ENCODE results near the gene RNF151.

RNF151 gene

GRCh38 chr16:1991588-1991947 lies 24.9 kb downstream of the RNF151 start:
- no peak for DNase-seq (ENCODE audit: low read depth in 2 of 2)

DNA sequence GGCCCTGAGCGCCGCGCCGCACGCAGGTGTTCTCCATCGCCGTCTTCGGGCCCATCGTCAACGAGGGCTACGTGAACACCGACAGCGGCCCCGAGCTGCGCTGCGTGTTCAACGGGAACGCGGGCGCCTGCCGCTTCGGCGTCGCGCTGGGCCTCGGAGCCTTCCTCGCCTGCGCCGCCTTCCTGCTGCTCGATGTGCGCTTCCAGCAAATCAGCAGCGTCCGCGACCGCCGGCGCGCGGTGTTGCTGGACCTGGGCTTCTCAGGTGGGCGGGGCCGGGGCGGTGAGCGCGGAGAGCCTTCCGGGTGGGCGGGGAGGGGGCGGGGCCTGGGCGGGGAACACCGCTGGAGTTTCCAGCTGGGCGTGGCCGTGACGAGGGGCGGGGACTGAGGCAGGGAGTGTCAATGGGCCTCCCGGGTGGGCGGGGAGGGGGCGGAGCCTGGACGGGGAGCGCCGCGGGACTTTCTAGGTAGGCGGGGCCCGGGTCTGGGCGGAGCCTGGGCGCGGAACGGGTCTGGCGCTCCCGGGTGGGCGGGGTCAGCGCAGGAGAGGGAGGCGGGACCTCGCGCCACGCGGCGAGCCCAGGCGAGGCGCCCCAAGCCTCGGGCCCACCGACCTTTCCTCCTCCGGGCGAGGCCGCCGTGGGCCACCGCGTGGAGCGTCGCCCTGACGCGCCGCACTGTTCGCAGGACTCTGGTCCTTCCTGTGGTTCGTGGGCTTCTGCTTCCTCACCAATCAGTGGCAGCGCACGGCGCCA lies 25.5 kb downstream of the RNF151 start:
- DNase-seq (ENCODE audit: low read depth in 2 of 2) = peak; percentile 93 to 94

DNA sequence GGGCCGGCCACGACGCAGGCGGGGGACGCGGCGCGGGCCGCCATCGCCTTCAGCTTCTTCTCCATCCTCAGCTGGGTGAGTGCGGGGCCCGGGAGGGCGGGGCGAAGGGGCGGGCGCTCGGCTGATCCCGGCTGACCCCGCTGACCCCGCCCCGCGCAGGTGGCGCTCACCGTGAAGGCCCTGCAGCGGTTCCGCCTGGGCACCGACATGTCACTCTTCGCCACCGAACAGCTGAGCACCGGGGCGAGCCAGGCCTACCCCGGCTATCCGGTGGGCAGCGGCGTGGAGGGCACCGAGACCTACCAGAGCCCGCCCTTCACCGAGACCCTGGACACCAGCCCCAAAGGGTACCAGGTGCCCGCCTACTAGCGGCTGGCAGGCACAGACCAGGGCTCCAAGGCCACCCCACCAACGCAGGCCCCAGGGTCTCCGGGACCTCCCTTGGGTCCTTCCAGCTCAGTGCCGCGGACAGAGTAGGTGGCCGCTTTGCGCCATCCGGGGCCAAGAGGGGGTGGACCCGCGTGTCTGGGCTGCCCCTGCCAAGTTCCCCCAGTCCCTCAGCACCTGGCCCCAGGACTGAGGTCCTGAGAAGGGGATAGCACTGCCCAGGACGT lies 26.2 kb downstream of the RNF151 start:
- DNase-seq (ENCODE audit: low read depth in 2 of 2) = no peak

- DNase-seq (ENCODE audit: low read depth in 2 of 2) = no peak
These were observed 27.1 kb downstream of the RNF151 start for GRCh38 chr16:1993731-1994131.

DNA sequence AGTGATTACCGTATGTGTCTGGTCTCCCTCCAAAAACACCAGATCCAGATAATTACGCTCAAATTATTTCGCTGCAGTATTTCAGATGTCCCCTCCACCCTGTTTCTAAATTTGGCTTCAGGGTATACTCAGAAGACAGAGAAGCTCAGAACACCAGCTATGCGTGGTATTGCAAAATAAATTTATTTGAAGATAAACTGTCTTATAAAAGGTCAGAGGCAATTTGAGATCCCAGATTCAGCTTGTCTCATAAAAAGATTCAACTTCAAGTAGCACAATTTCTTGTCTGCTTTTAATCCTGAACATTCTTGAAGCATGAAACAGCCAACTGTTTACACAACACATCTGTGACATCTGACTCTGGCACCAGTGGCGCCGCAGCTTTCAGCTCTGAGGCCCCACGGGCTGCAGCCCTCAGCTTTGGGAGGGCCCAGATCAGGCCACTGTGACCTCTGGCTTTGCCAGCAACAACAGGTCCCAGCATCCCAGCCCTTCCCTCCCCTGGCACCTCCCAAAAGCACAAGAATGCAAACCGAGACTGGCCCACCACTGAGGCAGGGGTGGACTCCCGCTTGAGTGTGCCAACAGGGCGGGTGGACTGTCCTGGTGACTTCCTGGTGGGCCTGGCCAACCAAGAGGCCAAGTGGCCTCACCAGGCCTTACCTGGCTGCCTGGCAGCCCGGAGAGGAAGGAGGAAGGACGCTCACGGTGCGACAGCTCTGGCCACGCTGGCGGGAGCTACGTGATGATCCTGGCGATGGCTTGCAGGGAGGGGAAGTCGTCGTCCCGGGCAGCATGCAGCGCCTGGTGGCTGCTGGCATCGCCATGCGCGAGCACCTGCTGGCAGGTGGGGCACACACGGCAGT lies 31.1 kb downstream of the RNF151 start:
- DNase-seq (ENCODE audit: low read depth in 2 of 2) = no peak

DNA sequence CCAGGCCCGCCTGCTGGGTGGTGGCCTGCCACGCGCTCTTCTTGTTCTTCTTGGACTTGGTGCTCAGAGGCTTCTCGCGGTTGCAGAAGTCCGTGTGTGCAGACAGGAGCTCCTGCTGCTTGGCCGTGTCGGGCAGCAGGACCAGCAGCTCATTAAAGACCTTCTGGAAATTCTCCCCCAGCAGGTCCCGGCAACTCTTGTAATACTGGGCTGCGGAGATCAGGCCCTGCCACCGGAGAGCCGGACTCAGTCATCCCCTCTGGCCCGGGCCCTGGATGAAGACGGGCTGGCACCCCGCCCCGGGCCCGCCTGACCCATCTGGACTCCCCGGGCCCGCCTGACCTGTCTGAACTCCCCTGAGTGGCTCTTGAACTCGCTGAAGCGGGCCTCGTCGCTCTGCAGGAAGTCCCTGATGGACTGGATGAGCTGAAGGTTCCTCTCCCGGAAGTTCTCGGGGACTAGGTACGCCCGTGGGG lies 31.7 kb downstream of the RNF151 start:
- no peak for DNase-seq (ENCODE audit: low read depth in 2 of 2)

GRCh38 chr16:1998852-1999801 lies 32.5 kb downstream of the RNF151 start:
- DNase-seq (ENCODE audit: low read depth in 2 of 2) = no peak

- no peak for DNase-seq (ENCODE audit: low read depth in 2 of 2)
These were observed 33.3 kb downstream of the RNF151 start for GRCh38 chr16:1999866-2000514.

GRCh38 chr16:2001035-2001434 lies 34.4 kb downstream of the RNF151 start:
- no peak for DNase-seq (ENCODE audit: low read depth in 2 of 2)

GRCh38 chr16:2001456-2002355 lies 35.0 kb downstream of the RNF151 start:
- DNase-seq (ENCODE audit: low read depth in 2 of 2) = no peak

- no peak for DNase-seq (ENCODE audit: low read depth in 2 of 2)
These were observed 36.0 kb downstream of the RNF151 start for GRCh38 chr16:2002406-2003230.

GRCh38 chr16:2003231-2003826 lies 36.7 kb downstream of the RNF151 start:
- no peak for DNase-seq (ENCODE audit: low read depth in 2 of 2)

DNA sequence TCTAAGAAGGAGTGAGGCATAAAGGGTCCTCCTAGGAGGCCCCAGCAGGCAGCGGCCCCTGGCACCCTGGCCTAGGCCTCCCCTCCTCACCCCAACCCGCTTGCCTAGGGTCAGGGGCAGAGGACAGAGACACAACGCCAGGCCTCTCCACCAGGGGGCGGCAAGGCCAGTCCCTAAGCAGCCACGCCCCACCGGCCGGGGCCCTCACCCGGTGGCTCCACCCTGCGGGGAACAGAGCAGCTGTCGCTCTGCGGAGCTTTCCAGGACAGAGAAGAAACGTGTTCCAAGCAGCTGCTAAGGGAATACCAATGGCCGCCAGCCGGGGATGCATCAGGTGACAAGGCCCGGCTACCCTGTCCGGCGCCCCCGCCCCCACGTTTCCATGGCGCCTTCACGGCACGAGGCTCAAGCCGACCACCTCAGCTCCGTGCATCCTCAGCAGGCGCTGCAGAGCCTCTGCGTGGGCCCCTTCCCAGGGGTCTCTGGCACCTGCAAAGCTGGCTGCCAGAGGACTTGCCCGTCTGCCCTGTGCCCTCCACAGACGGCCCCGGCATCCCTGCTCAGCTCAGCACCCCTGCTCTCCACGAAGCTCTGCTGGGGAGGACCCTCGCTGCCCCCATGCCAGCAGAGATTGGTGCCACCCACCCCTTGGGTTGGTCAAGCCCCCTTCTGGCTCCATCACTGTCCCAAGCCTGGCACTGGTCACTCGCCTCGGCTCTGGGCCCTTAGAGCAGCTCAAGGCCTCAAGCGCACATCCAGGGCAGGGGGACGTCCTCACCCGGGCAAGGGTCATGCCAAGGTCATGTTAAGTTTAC lies 37.4 kb downstream of the RNF151 start:
- peak; percentile 83 to 87 for DNase-seq (ENCODE audit: low read depth in 2 of 2)

- no peak for DNase-seq (ENCODE audit: low read depth in 2 of 2)
These were observed 38.3 kb downstream of the RNF151 start for GRCh38 chr16:2004795-2005517.

DNA sequence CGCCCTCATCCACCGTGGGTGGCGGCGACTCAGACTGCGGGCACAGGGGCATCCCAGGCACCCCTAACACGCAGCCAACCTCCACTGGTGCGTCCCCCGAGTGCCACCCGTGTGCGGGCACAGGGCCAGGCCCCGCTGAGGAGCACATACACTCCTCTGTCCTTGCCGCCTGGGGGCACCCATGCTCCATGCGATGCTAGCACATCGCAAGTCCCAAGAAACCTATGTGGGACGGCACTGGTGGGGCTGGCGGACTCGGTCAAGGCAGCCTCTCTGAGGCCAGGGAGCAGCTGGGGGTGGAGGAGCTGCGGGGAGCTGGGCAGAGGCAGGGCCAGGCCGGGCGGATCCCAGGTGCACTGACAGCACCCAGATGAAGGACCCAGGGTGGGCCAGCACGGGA lies 39.0 kb downstream of the RNF151 start:
- no peak for DNase-seq (ENCODE audit: low read depth in 2 of 2)

DNA sequence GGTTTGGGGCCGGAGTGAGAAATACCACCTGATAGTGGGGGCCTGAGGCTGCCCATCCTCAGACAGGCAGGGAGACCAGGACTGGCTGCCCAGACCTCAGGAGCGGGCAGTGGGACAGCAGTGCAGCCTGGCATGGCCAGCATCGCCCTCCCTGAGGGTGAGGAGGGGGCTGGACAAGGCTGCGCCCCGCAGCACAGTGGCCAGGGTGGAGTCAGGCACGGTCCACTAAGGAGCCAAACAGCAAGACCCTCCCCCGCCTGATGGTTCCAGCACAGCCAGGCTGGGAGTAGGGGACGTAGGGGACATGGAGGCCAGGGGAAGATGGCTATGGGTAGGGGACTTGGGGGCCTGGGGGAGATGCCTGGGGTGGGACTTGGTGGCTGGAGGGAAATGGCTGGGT lies 39.7 kb downstream of the RNF151 start:
- no peak for DNase-seq (ENCODE audit: low read depth in 2 of 2)

All from stimulated activated CD8-positive, alpha-beta memory T cell treated with anti-CD3 and anti-CD28 coated beads, Interleukin-15, amount 100 ng/mL, for 48 hours (primary cell).